Measurements from ENCODE around the gene CCDC38. TPM values are rescaled to one million over a fixed set of nuclear protein-coding genes. Genes with fewer than 3 reads are reported as not detected.

CCDC38 gene
- polyA plus RNA-seq, 1 experiment: not detected

DNA sequence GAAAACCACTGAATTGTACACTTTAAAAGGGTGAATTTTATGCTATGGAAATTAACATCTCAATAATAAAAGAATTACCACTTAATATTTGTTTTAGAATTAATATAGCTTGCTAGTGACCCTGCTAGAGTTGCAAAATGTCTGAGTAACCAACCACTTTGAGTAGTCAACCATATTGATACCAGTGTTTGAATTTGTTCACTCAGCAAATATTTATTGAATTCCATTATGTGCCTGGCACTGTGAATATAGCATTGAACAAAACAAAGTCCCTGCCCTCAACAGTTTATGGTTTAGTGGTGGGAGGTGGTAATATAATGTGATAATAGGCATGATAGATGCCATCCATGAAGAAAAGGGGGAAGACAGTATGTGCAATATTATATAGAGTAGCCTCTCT, 79.1 kb downstream of the CCDC38 start:
- H3K27me3 ChIP-seq (ENCODE audit: control insufficient read depth, insufficient read depth, low read length): no peaks in the 10 kb centered on the region
- H3K4me3 ChIP-seq (ENCODE audit: low read depth, low read length): no peak overlapping the region
- H3K36me3 ChIP-seq (ENCODE audit: control insufficient read depth, insufficient read depth, low read length): no peaks in the 10 kb centered on the region
- TF ChIP-seq, protein P1, sequence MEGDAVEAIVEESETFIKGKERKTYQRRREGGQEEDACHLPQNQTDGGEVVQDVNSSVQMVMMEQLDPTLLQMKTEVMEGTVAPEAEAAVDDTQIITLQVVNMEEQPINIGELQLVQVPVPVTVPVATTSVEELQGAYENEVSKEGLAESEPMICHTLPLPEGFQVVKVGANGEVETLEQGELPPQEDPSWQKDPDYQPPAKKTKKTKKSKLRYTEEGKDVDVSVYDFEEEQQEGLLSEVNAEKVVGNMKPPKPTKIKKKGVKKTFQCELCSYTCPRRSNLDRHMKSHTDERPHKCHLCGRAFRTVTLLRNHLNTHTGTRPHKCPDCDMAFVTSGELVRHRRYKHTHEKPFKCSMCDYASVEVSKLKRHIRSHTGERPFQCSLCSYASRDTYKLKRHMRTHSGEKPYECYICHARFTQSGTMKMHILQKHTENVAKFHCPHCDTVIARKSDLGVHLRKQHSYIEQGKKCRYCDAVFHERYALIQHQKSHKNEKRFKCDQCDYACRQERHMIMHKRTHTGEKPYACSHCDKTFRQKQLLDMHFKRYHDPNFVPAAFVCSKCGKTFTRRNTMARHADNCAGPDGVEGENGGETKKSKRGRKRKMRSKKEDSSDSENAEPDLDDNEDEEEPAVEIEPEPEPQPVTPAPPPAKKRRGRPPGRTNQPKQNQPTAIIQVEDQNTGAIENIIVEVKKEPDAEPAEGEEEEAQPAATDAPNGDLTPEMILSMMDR (IDR thresholded peaks at IDR 0.05; ENCODE audit: insufficient read depth, low read depth, low read length): no peak
- DNase-seq (ENCODE audit: low read depth): no peak
- ChIA-PET POLR2A (no interaction called here), CTCF (interaction anchor here (1.3 kb wide), 1 partner anchor 136 kb away, joined by 5 read pairs; no protein-coding TSS in a partner anchor)

DNA sequence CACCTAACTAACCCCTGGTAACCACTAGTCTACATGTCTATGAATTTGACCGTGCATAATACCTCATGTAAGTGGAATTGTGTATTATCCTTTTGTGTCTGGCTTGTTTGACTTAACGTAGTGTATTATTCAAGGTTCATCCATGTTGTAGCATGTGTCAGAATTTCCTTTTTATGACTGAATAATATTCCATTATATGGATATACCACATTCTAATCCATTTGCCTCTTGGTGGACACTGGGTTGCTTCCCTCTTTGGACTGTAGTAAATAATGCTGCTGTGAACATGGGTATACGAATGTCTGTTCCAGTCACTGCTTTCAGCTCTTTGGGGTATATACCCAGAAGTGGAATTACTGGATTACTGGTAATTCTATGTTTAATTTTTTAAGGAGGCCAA, 80.4 kb downstream of the CCDC38 start:
- ChIA-PET POLR2A (no interaction called here), CTCF (interaction anchor here (0.7 to 1.4 kb wide), 2 partner anchors 13 to 136 kb away, joined by 3 to 4 read pairs; no protein-coding TSS in a partner anchor)
- TF ChIP-seq, protein P1 (IDR thresholded peaks at IDR 0.05; ENCODE audit: insufficient read depth, low read depth, low read length): no peak
- no peaks in the 10 kb centered on the region for H3K27me3 ChIP-seq (ENCODE audit: control insufficient read depth, insufficient read depth, low read length)
- DNase-seq (ENCODE audit: low read depth): no peak
- no peak overlapping the region for H3K4me3 ChIP-seq (ENCODE audit: low read depth, low read length)
- no peaks in the 10 kb centered on the region for H3K36me3 ChIP-seq (ENCODE audit: control insufficient read depth, insufficient read depth, low read length)

DNA sequence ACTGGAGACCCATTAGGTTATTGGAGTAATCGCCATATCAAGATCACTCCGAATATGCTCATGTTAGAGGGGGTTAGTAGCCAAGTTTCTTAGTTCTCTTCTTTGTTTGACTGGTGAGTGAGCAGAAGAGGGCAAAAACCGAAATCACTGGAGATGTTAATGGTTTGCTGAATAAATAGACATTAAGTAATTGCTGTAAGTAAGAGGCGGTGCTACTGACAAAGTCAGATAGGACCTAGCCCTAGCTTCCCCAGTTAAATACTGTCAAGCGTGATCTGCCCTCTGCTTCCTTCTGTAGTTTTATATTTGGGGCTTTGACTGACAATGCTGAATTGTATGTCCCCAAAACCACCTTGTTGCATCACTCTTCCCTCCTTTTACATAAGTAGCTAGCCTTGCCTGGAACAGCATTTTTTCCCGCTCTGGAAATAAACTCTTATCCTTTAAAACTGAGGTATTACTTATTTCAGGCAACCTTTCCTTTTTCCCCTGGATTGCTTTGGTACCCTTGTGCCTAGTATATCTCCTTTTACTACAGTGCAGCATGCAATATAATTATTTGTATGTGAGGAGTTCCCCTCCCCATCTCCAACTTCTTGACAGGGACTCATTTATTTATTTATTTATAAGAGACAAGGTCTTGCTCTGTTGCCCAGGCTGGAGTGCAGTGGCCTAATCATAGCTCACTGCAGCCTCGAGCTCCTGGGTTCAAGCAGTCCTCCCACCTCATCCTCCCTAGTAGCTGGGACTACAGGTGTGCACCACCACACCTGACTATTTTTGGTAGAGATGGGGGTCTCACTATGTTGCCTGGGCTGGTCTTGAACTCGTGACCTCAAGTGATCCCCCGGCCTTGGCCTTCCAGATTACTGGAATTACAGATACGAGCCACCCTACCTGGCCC, 82.2 kb downstream of the CCDC38 start:
- TF ChIP-seq, protein P1 (IDR thresholded peaks at IDR 0.05; ENCODE audit: insufficient read depth, low read depth, low read length): no peak
- H3K4me3 ChIP-seq (ENCODE audit: low read depth, low read length): peak overlapping the region; percentile 55
- no peak for DNase-seq (ENCODE audit: low read depth)
- POLR2A ChIA-PET: no interaction called here
- H3K36me3 ChIP-seq (ENCODE audit: control insufficient read depth, insufficient read depth, low read length): no peaks in the 10 kb centered on the region
- no peaks in the 10 kb centered on the region for H3K27me3 ChIP-seq (ENCODE audit: control insufficient read depth, insufficient read depth, low read length)
- CTCF ChIA-PET: interaction anchor here (1.4 kb wide), 1 partner anchor 138 kb away, joined by 4 read pairs; no protein-coding TSS in a partner anchor

- Histone ChIP-seq H3K27me3 (ENCODE audit: control insufficient read depth, insufficient read depth, low read length) (no peaks in the 10 kb centered on the region), H3K36me3 (ENCODE audit: control insufficient read depth, insufficient read depth, low read length) (no peaks in the 10 kb centered on the region), H3K4me3 (ENCODE audit: low read depth, low read length) (peak overlapping the region; percentile 55)
- POLR2A ChIA-PET: no interaction called here
- TF ChIP-seq, protein P1 (IDR thresholded peaks at IDR 0.05; ENCODE audit: insufficient read depth, low read depth, low read length): no peak
- DNase-seq (ENCODE audit: low read depth): no peak
- CTCF ChIA-PET: no interaction called here
Observed at GRCh38 chr12:95859344-95859816, 83.0 kb downstream of the CCDC38 start.

- DNase-seq (ENCODE audit: low read depth): peak; percentile 86
- H3K27me3 ChIP-seq (ENCODE audit: control insufficient read depth, insufficient read depth, low read length): peaks cover 2% of the 10 kb centered on the region
- TF ChIP-seq, protein P1 (IDR thresholded peaks at IDR 0.05; ENCODE audit: insufficient read depth, low read depth, low read length): peak; percentile 31; the same call in 1 of the 2 replicates
- ChIA-PET POLR2A (no interaction called here), CTCF (no interaction called here)
- no peaks in the 10 kb centered on the region for H3K36me3 ChIP-seq (ENCODE audit: control insufficient read depth, insufficient read depth, low read length)
- peak within 1 kb of the TSS; percentile 55 for H3K4me3 ChIP-seq (ENCODE audit: low read depth, low read length)
Observed at GRCh38 chr12:95858451-95859343, 83.7 kb downstream of the CCDC38 start, which contains the start of gene SNRPF. Gene SNRPF (plus strand): TSS chr12:95858952. CDS start chr12:95859074, 122 bp downstream.

Data from BJ (cell line).